RPMI7951 (cell line): ENCODE measurements around the gene ARID3C. TPM values are rescaled to one million over a fixed set of nuclear protein-coding genes. Genes with fewer than 3 reads are reported as not detected.

Experiments
- DNase-seq: peaks from one replicate; pipeline ENCODE4 v3.0.0-alpha.2; 2012; ENCODE audit warnings: low read depth
- total RNA-seq: library from RNA; depleted of rRNA; stranded (reverse); fragments of >200 nt; shearing (Covaris generic); gene quantifications from 2 replicates; pipeline ENCODE4 v1.2.3, GENCODE V29; 2014

ARID3C gene
- total RNA-seq, 1 experiment from 2014 or later = not detected

DNA sequence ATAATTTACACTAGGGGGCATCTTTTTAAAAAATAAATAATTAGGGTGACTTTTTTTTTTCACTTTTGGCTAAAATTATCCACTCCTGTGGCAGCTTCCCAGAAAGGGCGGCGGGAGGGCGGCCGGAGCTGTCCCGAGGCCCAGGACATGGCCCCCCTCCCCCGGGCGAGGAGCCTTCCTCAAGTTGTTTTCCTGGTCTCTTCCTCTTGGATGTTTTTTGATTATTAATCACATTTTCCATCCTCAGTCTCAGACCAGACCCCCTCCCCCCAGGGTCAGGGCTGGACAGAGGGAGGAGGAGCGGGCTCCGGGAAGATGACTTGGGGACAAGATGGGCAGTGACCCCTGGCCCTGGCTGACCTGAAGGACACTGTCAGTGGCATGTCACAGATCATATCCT is 34.7 kb downstream of the ARID3C start:
- no peak for DNase-seq

DNA sequence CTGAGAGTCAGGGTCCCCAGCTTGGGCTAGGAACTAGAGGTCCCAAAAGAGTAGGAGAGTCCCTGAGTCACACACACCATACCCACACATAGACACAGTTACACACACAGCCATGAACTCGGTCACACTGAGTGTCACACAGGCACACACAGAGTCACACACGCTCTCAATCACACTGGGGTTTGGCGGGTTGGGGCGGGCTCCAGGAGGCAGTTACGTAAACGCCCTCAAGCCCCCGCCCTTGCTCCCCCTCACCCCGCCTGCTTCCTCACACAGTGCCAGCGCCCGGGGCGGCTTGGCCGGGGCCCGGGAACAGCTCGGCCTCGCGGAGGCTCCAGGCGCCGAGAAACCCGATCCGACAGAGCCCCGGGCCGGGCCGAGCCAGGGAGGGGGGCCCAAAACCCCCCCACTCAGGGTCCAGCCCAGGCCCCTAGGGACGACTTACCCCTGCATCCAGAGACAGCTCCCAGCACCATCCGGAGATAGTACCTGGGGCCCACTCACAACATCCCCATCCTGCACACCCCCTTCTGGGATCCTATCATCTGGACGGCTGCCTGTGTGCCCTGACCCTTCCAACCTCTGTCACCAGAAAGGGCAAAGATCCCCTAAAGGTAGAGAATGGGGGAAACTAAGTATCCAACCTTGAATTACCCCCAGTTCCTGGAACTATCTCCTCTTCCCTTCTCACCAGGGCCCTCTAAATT is 35.8 kb downstream of the ARID3C start:
- DNase-seq = peak; percentile 8

DNA sequence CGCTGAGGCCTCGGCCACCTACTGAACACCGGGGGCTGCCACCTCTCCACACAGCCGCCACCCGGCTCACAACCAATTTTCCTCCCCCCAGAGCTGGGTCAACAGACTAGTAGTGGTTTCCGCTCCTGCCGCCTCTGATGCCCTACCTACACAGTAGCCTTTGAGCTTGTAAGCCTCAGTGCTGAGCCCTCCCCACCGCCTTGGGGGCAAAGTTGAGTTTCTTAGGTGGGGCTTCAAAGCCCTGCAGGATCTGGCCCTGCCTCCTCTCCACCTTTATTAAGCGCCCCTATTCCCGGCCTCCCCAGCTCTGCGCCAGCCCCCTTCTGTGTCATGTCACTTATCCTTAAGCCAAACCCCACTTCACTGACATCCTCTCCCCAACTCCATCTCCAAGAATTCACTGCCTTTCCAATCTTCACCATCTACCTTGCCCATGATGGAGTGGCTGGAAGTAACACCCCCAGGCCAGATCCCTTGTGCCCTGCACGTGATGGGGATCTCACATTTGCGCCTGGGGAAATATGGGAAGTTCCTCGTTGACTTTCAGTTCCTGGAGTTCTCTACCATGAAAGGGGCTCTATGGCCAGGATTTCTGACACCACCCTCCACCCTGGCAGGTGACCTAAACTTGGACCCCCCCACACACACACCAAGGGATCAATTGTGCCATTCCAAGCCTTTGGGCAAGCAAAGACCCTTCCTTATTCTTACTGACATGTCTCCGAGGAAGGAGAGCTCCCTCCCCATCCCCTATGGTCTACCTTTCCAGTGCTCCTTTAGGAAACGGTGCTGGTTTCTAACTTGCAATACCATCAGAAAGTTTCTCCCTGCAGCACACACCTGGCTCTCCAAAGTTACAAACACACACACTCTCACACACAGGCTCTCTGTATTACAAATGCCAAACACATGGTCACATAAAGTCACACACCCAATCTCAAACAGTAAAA is 36.7 kb downstream of the ARID3C start:
- no peak for DNase-seq

DNA sequence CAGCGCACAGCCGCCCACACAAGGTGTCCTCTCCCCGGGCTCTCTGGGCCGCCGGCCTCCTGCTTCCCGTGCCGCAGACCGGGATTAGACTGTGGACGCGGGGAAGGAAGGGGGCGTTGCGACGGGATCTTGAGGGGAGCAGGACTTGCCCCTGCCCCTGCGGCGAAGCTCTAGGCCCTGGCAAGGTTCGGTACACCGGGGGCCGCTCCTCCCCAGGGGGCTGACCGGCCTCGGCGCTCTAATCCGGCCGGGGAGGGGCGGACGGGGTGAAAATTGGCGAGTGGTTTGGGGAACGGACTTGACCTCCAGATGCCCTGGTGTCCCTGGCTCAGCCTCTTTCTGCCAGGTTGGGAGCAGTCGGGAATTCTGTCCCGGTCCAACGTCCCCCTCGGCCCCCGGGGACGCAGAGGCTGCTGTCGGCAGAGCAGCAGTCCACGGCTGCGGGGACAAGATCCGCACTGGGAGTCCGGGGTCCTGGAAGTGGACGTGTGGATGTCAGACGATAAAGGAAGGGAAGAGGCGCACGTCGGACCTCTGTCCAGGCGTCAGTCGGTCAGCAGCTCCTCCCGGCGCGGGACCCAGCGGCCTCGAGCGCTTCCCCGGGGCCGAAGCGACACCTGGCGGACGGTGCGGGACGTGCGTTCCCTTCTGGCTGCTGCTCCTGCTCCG is 37.5 kb downstream of the ARID3C start:
- peak; percentile 56 for DNase-seq

DNA sequence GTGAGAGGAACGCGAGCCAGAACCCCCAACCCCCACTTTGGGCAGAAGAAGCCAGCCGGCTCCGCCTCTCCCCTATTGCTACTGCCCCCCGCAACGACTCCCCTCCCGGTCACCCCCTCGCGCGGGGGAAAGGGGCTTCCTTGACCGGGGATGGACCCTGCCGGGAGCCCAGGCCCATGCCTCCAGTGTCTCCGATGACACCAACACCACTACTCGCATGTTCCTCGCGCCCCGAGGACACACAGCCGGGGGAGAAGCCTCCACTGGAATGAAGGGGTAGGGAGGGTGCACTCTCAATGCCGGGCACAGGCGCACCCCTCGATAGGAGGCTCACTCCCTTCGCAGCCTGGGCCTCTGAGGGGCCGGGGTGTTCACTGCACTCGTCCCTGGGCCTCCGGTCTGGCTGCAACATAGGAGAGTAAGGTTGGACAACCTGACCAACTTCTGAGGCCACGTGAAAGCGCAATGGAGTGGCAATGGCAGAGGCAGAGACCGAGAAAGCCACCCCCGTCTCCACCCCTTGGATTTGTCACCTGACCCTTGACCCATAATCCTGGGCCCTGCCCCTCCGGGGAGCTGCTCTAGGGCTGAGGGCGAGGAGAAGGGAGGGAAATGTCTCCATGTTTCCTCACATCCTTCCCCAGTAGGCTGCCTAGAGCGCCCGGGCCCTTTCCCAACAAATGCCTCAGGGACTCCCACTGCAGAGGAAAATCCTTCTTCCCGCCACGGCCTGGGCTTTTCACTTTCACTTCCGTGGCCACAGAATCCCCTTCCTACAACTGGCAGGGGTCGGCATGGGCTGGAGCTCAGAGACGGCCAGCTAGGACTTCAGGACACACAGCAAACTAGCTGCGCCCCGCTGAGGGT is 38.3 kb downstream of the ARID3C start:
- DNase-seq = no peak

DNA sequence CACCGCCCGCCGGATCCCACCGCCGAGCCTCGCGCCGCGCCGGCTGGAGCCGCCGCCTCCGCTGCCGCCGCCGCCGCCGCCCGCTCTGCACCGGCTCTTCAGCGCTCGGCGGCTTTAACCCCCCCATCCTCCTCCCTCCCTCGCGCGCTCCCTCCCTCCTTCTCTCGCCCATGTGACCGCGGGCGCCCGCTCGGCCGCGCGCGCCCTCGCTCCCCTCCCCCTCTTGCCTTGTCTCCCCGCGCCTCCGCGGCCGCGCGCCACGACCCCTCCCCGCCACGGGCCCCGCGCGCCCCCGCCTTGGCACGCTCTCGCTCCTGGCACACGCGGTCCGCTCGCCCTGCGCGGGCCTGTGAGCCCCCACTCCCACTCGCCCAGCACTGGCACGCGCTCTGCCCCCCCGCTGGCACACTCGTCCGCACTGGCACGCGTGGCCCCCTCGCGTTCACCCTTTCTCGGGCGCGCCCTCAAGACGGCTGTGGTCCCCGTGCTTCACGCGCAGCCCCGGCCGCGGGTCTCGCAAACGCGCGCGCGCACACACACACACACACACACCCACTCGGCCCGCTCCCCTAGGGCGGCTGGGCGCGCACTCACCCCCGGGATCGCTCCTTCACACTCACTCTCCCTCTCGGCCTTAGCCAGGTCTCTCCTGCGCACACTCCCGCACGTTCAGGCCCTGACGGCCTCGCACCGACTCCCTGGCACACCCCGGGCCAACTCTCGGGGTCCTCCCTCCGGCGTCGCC is 39.1 kb downstream of the ARID3C start, which contains the start of gene CNTFR:
Gene CNTFR, minus strand, starts transcription at position 89 of the 745 bp plus-strand sequence. CDS start 20,743 bp downstream, outside the sequence.
- no peak for DNase-seq

DNA sequence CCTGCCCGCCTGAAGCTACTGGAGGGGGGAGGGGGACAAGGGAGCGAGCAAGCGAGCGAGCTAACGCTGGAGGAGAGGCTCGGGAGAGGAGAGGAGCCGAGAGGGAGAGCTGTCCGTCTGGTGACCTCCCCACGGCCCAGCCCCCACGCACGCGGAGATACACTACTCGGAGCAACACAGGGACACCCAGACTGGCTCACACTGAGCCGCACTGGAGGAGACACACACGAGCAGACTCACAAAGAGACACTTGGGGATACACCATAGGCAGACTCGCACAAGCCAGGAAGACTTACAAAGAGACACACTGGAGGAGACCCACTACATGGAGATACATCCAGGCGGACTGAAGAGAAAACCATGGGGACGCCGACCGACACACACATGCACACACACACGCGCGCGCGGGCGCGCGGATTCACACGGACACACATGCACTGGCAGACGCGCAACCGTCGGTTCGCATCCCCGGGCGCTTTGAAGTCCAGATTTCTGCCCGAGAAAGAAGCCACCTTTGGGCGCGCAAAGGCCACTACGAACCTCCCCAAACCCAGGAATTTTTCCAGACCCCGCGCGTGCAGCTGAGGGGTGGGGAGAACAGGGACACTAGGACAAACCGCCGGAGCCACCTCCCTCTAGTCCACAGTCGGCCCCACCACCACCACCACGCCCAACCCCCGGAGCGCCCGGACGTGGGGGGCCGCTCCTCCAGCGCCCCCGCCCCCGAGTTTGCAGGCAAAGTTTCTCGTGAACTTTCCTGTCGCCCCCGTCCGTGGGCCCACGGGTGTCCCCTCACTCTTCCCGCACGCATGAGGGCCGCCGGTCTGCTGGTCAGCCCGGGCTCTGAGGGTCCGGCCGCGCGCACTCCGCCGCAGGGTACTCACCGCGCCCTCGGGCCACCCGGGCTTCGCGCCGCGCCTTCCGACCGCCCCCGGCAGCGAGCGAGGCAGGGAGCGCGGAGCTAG is 39.9 kb downstream of the ARID3C start:
- DNase-seq = no peak

DNA sequence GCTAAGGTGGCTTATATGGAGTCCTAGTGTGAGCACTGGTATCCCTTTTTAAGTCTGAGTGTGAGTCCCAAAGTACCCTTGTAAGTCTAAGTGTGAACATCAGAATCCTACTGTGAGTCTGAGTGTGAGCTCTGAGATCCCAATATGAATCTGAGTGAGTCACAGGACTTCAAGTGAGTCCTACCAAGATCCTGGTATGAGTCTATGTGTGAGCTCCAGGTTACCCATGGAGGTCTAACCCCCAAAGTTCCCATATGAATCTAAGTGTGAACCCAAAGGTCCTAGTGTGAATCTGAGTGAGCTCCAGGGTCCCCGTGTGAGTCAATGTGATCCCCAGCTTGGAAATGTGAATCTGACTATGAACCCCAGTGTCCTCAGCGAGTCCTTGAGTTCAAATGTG is 41.6 kb downstream of the ARID3C start:
- no peak for DNase-seq

DNA sequence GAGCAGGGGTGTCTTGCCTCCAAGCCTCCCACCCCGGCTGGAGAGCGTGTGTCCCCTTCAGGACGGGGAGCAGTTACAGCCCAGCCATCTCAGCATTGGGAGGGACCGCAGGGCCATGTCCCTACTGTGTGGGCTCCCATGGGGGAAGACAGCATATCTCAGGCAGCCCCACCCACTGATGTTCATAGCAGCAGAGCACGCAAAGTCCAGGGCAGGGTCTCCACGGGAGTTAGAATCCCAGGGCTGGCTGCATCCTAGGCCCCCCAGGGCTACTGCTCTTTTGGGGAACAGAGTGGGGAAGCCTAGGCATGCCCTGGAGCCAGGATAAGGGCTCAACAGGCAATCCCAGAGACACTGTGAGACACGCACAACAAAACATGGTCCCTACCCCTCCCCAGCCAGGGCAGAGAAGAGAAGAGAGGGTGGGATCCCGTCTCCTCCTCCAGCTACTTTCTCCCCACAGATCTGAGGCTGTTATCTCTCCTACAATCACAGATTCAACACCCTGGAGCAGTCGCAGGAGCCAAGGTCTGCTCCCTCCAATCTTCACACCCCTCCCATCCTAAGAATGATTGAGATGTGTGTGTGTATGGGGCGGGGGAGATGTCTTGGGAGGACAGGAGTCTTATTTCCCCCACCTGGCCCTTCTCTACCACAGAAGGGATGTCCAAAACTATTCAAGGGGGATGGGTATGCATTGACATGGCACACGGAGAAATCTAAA is 42.8 kb downstream of the ARID3C start:
- DNase-seq = no peak

DNA sequence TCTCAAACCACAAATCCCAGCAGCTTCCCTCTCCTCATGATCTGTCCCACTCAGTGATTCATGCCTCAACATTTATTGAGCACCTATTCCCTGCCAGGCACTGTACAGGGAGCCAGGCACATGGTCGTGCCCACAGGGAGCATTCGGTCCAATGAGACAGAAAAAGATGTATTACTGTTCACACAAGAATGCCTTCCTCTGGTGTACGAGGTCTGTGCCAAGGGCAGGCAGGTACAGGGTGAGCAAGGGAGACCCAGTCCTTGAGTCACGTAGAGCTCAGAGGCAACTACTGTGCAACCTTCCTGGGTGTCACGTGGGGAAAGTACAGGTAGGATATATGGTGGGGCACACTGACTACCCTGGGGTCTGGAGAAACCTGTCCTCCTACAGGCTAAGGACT is 43.9 kb downstream of the ARID3C start:
- no peak for DNase-seq

DNA sequence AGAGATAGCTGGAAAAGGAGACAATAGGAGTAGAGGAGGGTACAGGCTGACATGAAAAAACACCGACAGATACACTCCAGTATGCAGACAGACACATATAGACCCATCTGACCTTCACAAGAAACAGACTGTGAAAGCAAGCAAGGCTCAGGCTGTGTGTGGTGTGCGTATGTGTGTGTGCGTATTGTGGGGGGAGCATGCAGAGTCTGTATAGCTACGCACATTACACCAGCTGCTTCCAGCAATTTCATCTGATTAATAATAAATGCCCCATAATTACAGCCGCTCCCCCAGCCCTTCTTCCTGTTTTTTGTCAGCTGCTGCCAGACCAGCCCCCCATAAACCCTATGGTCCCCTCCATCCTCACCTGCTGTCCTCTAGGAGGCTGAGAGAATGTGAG is 46.1 kb downstream of the ARID3C start:
- no peak for DNase-seq

DNA sequence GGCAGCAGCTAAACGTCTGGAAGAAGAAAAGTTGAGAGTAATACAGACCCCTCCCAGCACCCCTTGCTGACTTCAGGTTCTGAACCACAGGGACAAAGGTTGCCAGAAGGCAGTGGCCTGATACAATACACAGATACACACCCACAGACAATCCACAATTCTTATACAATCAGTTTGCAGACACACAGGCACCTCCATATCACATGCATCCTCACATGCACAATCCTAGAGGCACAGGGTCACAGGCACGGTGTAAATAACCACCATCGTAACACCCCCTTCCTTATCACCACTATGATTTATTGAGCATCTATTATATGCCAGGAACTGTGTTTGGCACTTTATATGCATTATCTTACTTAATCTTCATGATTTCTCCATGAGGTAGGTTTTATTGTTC is 47.5 kb downstream of the ARID3C start:
- no peak for DNase-seq

DNA sequence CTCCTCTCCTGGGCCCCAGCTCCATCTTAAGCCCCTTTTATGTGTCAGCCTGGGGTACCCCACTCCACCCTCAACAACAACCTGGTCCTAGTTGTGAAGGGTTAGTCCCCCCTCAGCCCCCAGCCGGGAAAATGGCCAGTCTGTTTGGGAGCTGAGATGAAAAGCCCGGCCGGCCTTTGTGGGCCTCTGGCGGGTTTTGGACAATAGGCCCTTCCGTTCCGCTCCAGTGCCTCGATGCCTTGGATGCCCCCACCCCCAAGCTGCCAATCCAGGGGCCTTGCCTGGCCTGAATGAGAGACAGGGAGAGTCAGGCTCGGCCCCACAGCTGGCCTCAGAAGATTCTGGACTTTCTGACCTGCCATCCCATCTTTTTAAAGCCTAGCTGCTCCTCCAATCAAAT is 48.5 kb downstream of the ARID3C start:
- no peak for DNase-seq

DNA sequence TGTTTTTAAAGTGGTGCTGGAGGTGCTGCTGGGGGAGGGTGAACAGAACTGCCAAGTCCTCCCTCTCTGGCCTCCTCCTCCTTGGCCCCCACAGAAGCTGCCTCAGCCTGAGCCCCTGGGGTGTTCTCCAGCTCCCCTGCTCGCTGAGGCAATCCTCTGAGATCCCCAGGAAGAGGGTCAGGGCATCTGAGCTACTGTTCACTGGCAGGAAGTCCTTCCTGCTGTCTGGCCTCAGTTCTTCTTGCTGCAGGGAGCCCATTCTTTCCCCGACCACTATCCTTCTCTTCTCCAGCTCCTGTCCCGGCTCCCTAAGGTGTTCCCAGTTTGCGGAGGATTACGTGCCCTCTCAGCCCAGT is 49.1 kb downstream of the ARID3C start:
- no peak for DNase-seq

DNA sequence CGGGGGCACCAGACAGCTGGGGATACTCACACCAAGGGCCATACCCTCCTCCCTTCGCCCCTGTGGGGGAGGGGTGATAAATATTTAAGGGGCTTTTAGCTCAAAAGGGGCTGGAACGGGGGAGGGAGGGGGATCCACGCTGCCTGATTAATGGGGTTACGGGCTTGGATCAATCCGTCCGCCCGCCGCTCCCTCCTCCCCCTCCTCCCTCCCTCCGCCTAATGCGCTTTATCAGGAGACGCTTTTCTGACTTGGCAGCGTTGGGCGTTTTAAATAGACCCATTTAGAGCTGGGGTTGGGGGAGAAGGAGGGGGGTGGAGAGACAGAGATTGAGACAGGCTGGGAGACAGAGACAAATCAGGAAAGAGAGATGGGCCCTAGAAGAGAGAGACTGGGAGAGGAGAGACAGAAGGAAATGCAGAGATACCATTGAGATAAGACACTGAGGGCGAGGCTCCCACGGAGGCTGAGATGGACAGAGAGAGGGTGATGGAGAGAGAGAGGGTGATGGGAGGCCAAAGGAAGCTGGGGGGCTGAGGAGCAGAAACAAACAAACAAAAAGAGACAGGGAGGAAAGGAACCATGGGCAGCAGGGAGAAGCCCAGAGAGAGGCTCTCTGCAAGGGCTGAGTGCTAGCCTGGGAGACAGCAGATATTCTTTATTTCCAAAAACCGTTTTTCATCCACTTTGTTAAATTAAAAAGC is 49.6 kb downstream of the ARID3C start:
- DNase-seq = no peak

DNA sequence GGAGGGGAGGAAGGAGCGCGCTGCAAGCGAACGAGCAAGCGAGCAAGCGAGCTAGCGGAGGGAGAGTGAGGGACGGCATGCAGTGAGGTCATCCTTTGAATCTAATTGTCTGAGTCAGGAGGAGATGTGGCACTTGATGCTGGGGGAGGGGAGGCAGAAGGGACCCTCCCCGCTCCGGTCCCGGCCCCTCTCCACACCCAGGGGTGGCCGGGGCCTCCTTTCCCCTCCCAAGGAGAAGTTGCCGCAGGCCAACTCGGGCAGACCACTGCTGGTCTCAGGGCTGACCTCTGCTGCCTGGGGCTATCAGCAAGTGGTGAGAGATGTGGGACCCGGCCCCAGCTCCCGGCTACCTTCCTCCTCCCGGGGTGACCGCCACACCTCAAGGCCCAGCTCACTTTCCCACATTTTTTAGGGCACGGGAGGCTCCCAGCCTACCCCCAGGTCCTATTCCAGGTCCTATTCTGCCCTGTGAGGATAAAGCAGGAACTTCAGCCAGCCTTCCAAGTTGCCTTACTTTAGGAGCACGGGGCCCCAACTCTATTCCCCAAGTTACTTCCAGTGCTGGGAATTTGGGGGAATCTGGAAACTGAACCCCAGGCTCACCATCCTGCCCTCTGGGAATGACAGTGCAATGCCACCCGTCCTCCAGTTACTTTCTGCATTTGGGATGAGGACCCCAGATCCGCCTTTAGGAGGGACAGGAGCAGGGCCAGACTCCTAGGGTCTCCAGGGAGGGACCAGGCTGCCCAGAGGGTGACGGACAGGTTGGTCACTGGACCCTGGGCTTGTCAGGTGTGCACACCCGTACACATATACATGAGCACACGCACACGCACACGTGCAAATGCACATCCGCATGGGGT is 50.4 kb downstream of the ARID3C start:
- peak; percentile 19 for DNase-seq
